ENCODE data around the gene DDX31.
A peak's percentile ranks its signal among the peaks of the same experiment; 100 is the strongest.

DDX31 gene

GRCh38 chr9:132632413-132633129, 37.2 kb downstream of the DDX31 start:
- no peak for DNase-seq (ENCODE audit: low spot score)

GRCh38 chr9:132631685-132632084, 38.1 kb downstream of the DDX31 start:
- DNase-seq (ENCODE audit: low spot score) = no peak

GRCh38 chr9:132631280-132631679, 38.5 kb downstream of the DDX31 start:
- no peak for DNase-seq (ENCODE audit: low spot score)

- DNase-seq (ENCODE audit: low spot score) = no peak
These were observed 39.0 kb downstream of the DDX31 start for GRCh38 chr9:132630811-132631210.

- no peak for DNase-seq (ENCODE audit: low spot score)
These were observed 39.7 kb downstream of the DDX31 start for GRCh38 chr9:132630116-132630515.

- DNase-seq (ENCODE audit: low spot score) = no peak
These were observed 41.0 kb downstream of the DDX31 start for GRCh38 chr9:132628746-132629145.

GRCh38 chr9:132627594-132627993, 42.2 kb downstream of the DDX31 start:
- DNase-seq (ENCODE audit: low spot score) = no peak

- DNase-seq (ENCODE audit: low spot score) = peak; percentile 17
These were observed 42.7 kb downstream of the DDX31 start for GRCh38 chr9:132627106-132627505.

GRCh38 chr9:132626285-132626684, 43.5 kb downstream of the DDX31 start:
- no peak for DNase-seq (ENCODE audit: low spot score)

GRCh38 chr9:132622159-132622558, 47.6 kb downstream of the DDX31 start:
- DNase-seq (ENCODE audit: low spot score) = peak; percentile 24

GRCh38 chr9:132616725-132617124, 53.1 kb downstream of the DDX31 start:
- DNase-seq (ENCODE audit: low spot score) = no peak

GRCh38 chr9:132615774-132616173, 54.0 kb downstream of the DDX31 start:
- no peak for DNase-seq (ENCODE audit: low spot score)

- DNase-seq (ENCODE audit: low spot score) = no peak
These were observed 55.5 kb downstream of the DDX31 start for GRCh38 chr9:132614324-132614723.

- no peak for DNase-seq (ENCODE audit: low spot score)
These were observed 59.1 kb downstream of the DDX31 start for GRCh38 chr9:132610661-132611060.

GRCh38 chr9:132609829-132610228, 60.0 kb downstream of the DDX31 start:
- DNase-seq (ENCODE audit: low spot score) = no peak

- no peak for DNase-seq (ENCODE audit: low spot score)
These were observed 60.6 kb downstream of the DDX31 start for GRCh38 chr9:132609184-132609583.

GRCh38 chr9:132606066-132606465, 63.7 kb downstream of the DDX31 start:
- DNase-seq (ENCODE audit: low spot score) = no peak

GRCh38 chr9:132605387-132605786, 64.4 kb downstream of the DDX31 start:
- DNase-seq (ENCODE audit: low spot score) = no peak

GRCh38 chr9:132602207-132602606, 67.6 kb downstream of the DDX31 start:
- no peak for DNase-seq (ENCODE audit: low spot score)

GRCh38 chr9:132600326-132600984, 69.3 kb downstream of the DDX31 start:
- DNase-seq (ENCODE audit: low spot score) = no peak

GRCh38 chr9:132597073-132597775, 72.6 kb downstream of the DDX31 start:
- peak; percentile 52 for DNase-seq (ENCODE audit: low spot score)

GRCh38 chr9:132596200-132596599, 73.6 kb downstream of the DDX31 start:
- no peak for DNase-seq (ENCODE audit: low spot score)

- no peak for DNase-seq (ENCODE audit: low spot score)
These were observed 74.5 kb downstream of the DDX31 start for GRCh38 chr9:132595319-132595718.

All from pons (tissue), 1 donor.